HuH-7.5 (cell line): ENCODE data around the gene ZNF563.
A peak's percentile ranks its signal among the peaks of the same experiment; 100 is the strongest.

ENCODE experiments used
- DNase-seq: peaks from one replicate; pipeline ENCODE4 v3.0.0; 2011; ENCODE audit warnings: low spot score

The ZNF563 gene

DNA sequence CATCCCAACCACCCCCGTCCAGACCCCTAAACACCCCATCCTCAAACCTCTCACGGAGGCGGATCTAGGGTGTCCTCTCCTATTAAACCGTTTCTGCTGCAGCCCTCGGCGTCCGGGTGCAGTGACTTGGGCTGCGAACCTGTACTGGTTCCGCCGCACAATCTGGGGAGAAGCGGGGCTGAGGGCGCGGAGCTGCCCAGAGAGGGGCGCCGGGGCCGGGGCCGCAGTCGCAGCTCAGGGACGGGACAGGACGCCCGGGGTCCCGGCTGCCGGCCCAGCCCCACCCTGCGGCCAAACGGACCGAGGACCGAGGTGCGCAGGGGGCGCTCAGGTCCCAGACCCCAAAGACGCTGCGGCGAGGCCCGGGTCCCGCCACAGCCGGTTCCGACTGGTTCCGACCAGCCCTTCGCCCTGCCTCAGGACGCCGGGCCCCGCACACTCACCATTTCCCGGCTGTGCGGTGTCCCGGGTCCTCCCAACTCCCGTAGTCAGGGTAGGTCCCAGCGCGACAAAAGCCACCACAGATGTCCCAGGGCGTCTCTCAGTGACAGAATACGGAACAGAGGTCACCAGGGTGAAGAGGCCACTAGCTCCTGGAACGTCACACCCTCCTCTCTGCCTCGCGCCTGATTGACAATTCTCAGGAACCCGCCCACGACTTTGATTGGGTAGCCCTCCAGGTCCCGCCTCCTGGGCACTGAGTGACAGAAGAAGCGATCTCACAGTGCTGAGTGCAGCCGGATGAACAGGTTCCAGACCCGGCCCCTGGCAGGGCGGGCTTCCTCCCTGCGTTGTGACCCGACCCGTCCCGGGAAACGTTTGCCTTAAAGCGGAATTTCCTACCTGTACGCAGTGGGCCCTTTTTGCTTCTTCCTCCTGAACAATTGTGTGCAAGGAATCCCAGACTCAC is 38.9 kb downstream of the ZNF563 start, which contains the start of gene ZNF44:
Gene ZNF44, minus strand, starts transcription at position 635 of the 910 bp plus-strand sequence. Its CDS starts 189 bp downstream, at position 446.
- peak; percentile 89 for DNase-seq

DNA sequence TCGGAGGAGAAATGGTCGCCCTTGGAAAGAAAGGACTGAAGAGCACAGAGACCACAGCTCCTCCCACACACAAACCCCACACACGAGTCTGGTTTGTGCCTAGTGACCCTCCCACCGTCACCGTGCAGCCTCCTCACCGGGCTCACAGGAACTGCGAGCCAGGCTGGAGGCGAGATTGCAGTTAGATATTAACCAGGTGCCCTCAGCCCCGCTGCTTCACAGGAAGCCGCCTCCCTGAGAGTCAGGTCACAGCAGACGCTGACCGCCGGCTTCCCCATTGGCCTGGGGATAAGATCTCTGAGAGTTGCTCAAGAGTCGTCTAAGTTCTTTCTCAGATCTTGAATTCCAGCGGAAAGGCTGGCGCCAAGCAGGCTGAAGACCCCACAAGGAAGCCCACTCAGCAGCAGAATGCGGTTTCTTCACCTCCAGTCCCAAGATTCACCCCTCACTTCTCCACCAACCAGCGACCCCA is 39.6 kb downstream of the ZNF563 start:
- DNase-seq: peak; percentile 79

DNA sequence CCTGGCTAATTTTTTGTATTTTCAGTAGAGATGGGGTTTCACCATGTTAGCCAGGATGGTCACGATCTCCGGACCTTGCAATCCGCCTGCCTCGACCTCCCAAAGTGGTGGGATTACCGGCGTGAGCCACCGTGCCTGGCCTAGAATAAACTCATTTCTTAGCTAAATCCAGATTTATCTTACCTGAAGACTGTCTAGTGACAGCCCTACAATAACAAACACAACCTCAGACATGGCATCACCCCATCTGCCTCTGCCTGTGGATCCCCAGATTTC is 43.7 kb downstream of the ZNF563 start:
- no peak for DNase-seq

DNA sequence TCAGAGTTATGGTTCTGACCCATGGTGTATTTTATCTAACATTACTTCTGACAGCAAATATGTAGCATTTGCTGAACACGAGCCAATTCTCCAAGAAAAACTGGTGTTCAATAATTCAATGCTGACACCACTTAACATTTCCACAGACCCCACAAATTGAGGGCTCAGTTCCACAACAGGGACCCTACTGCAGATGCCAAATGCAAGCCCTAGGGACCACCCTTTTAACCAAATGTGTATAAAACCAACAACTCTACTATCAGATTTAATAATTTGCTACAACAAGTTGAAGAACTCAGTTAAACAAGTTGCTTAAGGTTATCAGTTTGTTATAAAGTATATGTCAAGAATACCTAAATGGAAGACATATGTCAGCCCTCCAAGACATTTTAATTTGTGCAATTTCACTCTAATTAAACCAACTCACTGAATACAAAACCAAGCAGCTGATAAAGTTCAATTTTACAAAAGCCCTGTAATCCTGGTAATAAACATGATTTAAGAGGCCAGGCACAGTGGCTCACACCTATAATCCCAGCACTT is 45.4 kb downstream of the ZNF563 start:
- no peak for DNase-seq

DNA sequence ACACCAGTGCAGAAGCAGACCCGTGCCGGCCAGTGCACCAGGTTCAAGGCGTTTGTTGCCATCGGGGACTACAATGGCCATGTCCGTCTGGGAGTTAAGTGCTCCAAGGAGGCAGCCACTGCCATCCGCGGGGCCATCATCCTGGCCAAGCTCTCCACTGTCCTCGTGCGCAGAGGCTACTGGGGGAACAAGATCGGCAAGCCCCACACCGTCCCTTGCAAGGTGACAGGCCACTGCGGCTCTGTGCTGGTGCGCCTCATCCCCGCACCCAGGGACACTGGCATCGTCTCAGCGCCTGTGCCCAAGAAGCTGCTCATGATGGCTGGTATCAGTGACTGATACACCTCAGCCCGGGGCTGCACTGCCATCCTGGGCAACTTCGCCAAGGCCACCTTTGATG is 48.8 kb downstream of the ZNF563 start:
- DNase-seq: no peak

DNA sequence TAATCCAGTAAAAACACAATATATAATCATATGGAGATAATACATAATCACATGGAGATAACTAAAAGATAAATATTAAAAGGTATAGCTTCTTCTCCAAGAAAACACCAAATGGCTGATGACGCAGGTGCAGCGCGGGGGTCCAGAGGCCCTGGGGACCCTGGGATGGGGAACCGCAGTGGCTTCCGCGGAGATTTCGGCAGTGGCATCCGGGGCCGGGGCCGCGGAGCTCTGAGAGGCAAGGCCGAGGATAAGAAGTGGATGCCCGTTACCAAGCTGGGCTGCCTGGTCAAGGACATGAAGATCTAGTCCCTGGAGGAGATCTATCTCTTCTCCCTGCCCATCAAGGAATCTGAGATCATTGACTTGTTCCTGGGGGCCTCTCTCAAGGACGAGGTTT is 49.2 kb downstream of the ZNF563 start:
- no peak for DNase-seq

DNA sequence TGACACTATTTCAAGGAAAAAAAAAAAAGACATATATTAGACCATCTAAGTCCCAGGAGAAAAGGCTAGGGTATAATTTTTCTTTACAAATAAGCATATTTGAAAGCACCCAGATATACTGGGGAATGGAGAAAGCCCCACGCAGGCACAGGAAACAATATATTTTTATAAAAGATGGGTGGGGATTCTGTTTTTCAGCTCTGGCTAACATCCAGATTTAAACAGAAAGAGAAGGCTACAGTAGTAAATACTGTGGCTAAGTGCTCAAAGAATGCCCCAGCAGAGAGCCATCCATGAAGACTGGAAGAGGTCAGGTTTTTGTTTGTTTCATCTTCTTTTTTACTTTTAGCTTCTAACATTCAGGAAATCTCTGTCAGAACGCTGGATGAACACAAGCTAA is 54.7 kb downstream of the ZNF563 start:
- DNase-seq: no peak

DNA sequence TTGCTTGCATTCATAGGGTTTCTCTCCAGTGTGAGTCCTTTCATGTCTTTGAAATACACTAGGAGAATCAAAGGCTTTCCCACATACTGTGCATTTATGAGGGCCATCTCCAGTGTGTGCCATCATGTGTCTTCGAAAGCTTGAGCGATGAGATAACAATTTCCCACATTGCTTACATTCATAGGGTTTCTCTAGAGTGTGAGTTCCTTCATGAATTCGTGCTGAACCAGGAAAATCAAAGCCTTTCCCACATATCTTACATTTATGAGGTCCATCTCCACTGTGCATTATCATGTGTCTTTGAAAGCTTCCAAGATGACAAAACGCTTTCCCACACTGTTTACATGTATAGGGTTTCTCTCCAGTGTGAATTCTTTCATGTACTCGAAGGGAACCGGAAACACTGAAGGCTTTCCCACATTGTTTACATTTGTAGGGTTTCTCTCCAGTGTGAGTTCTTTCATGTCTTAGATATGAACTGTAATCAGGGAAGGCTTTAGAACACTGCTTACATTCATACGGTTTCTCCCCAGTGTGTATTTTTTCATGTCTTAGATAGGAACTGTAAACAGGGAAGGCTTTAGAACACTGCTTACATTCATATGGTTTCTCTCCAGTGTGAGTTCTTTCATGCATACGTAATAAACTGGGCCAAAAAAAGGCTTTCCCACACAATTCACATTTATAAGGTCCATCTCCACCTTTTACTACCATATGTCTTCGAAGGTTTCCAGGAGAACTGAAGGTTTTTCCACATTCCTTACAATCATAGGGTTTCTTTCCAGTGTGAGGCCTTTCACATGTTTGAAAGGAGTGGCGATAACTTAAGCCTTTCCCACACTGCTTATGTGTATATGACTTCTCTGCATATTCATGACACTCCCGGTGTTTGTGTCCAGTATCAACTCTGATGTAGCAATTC is 60.2 kb downstream of the ZNF563 start:
- no peak for DNase-seq

DNA sequence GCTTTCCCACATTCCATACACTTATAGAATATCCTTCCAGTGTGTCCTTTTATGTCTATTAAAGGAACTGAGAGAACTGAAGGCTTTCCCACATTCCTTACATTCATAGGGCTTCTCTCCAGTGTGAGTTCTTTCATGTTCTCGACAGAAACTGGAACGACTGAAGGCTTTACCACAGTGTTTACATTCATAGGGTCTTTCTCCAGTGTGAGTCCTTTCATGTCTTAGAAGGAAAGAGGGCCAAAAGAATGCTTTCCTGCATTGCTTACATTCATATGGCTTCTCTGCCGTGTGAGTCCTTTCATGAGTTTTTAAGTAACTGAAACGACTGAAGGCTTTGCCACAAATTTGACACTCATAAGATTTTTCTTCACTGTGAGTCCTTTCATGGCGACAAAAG is 61.0 kb downstream of the ZNF563 start:
- DNase-seq: no peak

DNA sequence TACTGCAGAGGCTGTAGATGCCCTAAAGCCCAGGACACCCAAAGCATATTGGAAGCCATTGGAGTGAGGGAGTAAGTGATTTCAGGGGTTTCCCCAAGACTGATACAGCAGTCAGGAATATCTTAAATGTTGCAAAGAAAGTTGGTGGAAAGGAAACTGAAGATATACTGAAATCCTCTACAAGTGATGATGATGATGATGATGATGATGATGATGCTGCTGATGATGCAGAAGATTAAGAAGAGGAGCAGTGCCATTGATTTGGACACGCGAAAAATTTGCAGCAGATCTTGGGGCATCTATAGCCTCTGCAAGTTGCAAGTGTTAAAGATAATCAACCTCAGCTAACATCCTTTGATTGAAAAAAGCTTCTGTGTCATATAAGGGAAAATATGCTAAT is 62.6 kb downstream of the ZNF563 start:
- no peak for DNase-seq
